Fibroblast of pulmonary artery (primary cell): Measurements from ENCODE around the gene AGAP3.

Source experiments
- DNase-seq: peaks from one replicate; pipeline ENCODE4 v3.0.0-alpha.2; 2010; ENCODE audit warnings: low read depth
- H3K4me3 ChIP-seq: replicated peaks from 2 replicates; pipeline ENCODE4 v1.5.1; 2011; ENCODE audit warnings: low read depth, mild to moderate bottlenecking, control low read depth, low read length, moderate library complexity
- TF ChIP-seq, protein P1 (sequence below): IDR thresholded peaks from 2 replicates; pipeline ENCODE4 v1.5.1; 2011; ENCODE audit warnings: mild to moderate bottlenecking, control low read depth, low read length, inconsistent platforms; ENCODE audit errors: missing control alignments

AGAP3 gene

DNA sequence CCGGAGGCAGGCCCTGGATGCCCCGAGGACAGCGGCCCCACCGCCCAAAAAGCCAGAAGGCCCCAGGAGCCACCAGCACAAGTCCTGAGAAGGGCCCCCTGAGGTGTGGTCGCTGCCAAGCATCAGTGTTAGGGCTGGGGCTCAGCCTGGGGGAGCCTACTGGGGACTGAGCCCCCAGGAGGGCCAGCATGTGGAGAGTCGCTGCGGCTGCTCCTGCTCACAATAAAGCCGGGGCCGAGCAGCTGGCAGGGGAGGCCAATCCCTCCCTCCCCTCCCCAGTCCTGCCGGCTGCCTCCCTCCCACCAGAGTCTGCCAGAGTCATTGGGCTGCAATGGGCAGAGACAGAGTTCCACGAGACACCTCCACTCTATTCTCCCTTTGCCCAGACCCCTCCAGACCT lies 41.0 kb upstream of the AGAP3 start:
- DNase-seq: no peak
- H3K4me3 ChIP-seq: no peak overlapping the region
- TF ChIP-seq, protein P1, sequence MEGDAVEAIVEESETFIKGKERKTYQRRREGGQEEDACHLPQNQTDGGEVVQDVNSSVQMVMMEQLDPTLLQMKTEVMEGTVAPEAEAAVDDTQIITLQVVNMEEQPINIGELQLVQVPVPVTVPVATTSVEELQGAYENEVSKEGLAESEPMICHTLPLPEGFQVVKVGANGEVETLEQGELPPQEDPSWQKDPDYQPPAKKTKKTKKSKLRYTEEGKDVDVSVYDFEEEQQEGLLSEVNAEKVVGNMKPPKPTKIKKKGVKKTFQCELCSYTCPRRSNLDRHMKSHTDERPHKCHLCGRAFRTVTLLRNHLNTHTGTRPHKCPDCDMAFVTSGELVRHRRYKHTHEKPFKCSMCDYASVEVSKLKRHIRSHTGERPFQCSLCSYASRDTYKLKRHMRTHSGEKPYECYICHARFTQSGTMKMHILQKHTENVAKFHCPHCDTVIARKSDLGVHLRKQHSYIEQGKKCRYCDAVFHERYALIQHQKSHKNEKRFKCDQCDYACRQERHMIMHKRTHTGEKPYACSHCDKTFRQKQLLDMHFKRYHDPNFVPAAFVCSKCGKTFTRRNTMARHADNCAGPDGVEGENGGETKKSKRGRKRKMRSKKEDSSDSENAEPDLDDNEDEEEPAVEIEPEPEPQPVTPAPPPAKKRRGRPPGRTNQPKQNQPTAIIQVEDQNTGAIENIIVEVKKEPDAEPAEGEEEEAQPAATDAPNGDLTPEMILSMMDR: no peak

DNA sequence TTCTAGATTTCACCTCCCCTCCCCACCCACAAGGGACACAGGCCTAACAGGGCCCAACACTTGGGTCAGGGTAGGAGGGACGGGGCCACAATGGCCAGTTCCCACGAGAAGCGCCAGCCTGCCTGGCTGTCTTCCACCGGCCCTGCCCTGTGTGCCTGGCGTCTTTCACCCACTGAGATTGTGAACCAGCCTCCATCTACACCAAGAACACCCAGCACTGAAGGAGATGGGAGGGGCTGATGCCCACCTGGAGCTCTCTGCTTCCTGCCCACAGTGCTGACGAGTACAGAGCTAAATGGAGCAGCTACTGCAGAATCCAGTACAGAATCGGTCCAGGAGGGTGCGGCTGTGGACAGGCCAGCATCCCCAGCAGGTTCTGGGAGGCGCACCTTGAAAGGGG lies 40.3 kb upstream of the AGAP3 start:
- TF ChIP-seq, protein P1: no peak
- H3K4me3 ChIP-seq: no peak overlapping the region

DNA sequence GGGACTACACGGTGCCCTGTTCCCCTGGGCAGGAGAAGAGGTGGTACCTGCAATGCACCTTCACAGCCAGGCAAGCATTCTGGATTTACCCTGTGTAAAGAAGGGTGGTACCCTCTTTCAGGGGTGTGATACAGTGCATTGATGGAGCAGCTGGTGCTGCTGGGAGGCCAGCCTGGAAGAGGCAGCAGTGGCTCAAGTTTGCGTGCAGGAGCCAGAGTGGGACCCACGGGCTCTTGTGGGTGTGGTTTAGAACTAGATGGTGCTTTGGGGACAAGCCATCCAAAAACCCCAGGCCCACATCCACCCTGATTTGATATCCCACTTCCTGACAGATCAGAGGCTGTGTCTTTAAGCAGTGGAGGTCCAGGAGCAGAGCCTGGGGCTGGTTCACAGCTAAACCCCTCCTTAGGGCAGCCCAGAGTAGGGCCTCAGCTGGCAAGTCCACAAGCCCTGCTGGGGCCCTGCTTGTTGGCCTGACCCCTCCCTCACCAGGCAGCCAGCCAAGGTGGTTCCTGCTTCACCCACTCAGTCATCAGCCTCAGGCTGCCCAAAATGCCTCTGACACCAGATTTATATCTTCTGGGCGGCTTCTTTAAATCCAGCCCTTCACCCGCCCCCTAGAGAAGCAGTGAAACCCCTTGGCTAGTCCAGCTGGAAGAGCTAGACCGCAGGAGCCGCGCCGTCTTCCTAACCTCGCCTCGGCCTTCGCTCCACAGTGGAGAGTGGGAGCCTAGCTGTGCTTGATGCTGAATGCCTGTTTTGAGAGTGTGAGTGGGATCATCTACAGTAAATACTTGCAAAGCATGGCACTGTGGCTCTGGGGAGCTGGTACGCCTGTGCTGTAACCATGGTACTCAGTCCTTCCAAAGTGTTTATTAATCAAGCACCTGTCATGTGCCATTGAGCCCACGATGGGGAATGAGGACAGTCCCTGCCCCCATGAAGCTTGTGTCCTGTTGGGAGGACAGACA lies 39.4 kb upstream of the AGAP3 start:
- TF ChIP-seq, protein P1: no peak
- DNase-seq: peak; percentile 65

More for the DNA sequence above, 40.3 kb upstream of the AGAP3 start:
- DNase-seq: no peak

DNA sequence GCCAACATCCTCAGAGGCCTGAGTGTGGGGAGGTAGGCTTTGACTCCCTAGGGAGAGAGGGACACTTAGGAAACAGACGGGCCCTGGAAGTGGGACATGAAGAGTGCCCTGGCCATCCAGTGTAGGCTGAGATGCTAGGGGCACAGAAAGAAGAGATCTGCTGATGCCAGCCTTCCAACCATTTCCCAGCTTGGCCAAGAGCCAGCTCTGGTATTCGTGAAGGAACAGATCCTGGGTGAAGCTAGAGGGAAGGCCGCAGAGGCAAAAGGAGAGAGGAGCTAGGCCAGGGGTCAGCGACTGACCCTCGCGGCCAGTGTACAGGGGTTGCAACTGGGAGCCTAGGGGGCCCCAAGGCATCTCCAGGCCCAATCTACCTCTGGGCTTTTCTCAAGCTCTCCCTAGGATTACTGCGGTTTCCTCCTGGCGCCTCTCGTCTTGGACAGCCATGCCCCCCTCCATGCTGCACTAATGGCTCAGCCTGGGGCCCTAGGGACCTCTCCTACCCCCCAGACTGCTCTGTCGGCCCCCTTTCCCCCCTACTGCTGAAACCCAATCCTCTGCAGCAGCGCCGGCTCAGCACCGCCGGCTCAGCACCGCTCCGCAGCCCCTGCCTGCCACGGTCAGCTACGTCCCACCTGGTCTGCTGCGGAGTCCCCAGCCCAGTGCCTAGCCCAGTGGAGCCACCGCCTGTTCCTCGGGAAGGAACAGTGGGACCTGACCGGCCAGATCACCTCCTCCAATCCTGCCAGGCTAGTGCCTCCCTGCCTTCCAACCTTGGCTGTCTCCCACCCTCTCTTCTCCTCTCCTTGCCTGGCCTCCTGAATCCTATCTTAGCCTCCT lies 38.1 kb upstream of the AGAP3 start, which contains the start of gene ASIC3:
TSS of gene ASIC3 (plus strand) at position 556 of the 840 bp plus-strand sequence. CDS start 355 bp downstream, outside the sequence.
- H3K4me3 ChIP-seq: no peak within 1 kb of the TSS
- TF ChIP-seq, protein P1: no peak
- DNase-seq: no peak

More for the DNA sequence above, 39.4 kb upstream of the AGAP3 start:
- H3K4me3 ChIP-seq: no peak overlapping the region

DNA sequence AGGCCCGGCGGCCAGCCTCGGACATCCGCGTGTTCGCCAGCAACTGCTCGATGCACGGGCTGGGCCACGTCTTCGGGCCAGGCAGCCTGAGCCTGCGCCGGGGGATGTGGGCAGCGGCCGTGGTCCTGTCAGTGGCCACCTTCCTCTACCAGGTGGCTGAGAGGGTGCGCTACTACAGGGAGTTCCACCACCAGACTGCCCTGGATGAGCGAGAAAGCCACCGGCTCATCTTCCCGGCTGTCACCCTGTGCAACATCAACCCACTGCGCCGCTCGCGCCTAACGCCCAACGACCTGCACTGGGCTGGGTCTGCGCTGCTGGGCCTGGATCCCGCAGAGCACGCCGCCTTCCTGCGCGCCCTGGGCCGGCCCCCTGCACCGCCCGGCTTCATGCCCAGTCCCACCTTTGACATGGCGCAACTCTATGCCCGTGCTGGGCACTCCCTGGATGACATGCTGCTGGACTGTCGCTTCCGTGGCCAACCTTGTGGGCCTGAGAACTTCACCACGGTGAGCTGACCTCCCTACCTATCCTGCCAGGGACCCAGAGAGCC lies 37.3 kb upstream of the AGAP3 start:
- no peak overlapping the region for H3K4me3 ChIP-seq
- TF ChIP-seq, protein P1: no peak
- DNase-seq: no peak

DNA sequence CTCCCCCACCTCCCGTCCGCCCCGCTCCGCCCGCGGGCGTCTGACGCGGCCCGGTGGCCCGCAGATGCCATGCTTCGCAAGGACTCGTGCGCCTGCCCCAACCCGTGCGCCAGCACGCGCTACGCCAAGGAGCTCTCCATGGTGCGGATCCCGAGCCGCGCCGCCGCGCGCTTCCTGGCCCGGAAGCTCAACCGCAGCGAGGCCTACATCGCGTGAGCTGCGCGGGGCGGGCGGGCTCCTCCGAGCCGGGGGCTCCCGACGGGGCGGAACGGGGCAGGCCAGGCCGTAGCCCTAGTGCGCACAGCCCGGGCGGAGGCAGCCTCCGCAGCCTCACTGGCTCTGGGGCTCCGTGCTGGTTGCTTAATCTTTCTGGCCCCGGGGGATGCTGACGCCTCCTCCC lies 35.2 kb upstream of the AGAP3 start:
- TF ChIP-seq, protein P1: no peak
- DNase-seq: peak; percentile 77
- H3K4me3 ChIP-seq: no peak overlapping the region
